HepG2 (cell line): ENCODE results near the gene FASTKD1. TPM values are rescaled to one million over a fixed set of nuclear protein-coding genes. Genes with fewer than 3 reads are reported as not detected.

Experiments
- CHCHD3 ChIP-seq: sonication (generic); formaldehyde crosslinking; IDR thresholded peaks from 2 replicates; pipeline ENCODE4 v1.8.0; 2022; ENCODE audit warnings: mild to moderate bottlenecking, missing genetic modification reagents, moderate library complexity
- DR1 ChIP-seq: sonication (generic); formaldehyde crosslinking; IDR thresholded peaks from 2 replicates; pipeline ENCODE4 v1.8.0; 2021; ENCODE audit warnings: mild to moderate bottlenecking, missing genetic modification reagents, inconsistent platforms
- FOXP1 ChIP-seq, 2 experiments: fragments of 450-650 bp in 1 of 2; IDR thresholded peaks; 2 replicates each; pipeline ENCODE4 v1.6.1; 2017 to 2018; ENCODE audit warnings: antibody characterized with exemption in 1 of 2
- HNRNPH1 ChIP-seq: fragments of 200-400 bp; formaldehyde crosslinking; optimal IDR thresholded peaks from 2 replicates; pipeline ENCODE3; 2017; ENCODE audit warnings: mild to moderate bottlenecking, low read depth, low read length
- KLF16 ChIP-seq, 2 experiments: sonication (generic) in 1 of 2; formaldehyde crosslinking in 1 of 2; IDR thresholded peaks; 2 replicates each; pipeline versions ENCODE4 v1.6.1 to v1.8.0; 2016 to 2023; ENCODE audit warnings: missing genetic modification reagents in 2 of 2, missing compliant biosample characterization in 1 of 2
- KLF9 ChIP-seq: IDR thresholded peaks from 2 replicates; pipeline ENCODE4 v1.6.1; 2016; ENCODE audit warnings: low read depth
- MBNL3 ChIP-seq: fragments of 250-450 bp; sonication (Bioruptor Pico); conservative IDR thresholded peaks from 2 replicates; pipeline ENCODE4 v1.8.0; 2022; ENCODE audit warnings: mild to moderate bottlenecking, inconsistent platforms
- NFYB ChIP-seq: sonication (generic); formaldehyde crosslinking; IDR thresholded peaks from 2 replicates; pipeline ENCODE4 v1.4.0; 2020; ENCODE audit warnings: missing genetic modification reagents
- SKI ChIP-seq: fragments of 450-650 bp; IDR thresholded peaks from one replicate; pipeline ENCODE4 v1.6.1; 2018; ENCODE audit warnings: mild to moderate bottlenecking; ENCODE audit not compliant: partially characterized antibody
- TBX3 ChIP-seq: fragments of 450-650 bp; IDR thresholded peaks from 2 replicates; pipeline ENCODE4 v1.6.1; 2017; ENCODE audit warnings: antibody characterized with exemption, mild to moderate bottlenecking, inconsistent platforms, borderline replicate concordance
- WIZ ChIP-seq: sonication (generic); formaldehyde crosslinking; IDR thresholded peaks from 2 replicates; pipeline ENCODE4 v1.5.1; 2020; ENCODE audit warnings: mild to moderate bottlenecking, missing genetic modification reagents
- ZFP82 ChIP-seq: sonication (generic); formaldehyde crosslinking; IDR thresholded peaks from 2 replicates; pipeline ENCODE4 v1.5.1; 2020; ENCODE audit warnings: mild to moderate bottlenecking, missing genetic modification reagents, borderline replicate concordance
- ZGPAT ChIP-seq: IDR thresholded peaks from 2 replicates; pipeline ENCODE4 v1.6.1; 2016; ENCODE audit warnings: mild to moderate bottlenecking
- ZNF142 ChIP-seq: sonication (generic); formaldehyde crosslinking; IDR thresholded peaks from 2 replicates; pipeline ENCODE4 v1.4.0; 2020; ENCODE audit warnings: missing genetic modification reagents
- ZNF354B ChIP-seq: sonication (generic); formaldehyde crosslinking; IDR thresholded peaks from 2 replicates; pipeline ENCODE4 v1.8.0; 2022; ENCODE audit warnings: mild to moderate bottlenecking, missing genetic modification reagents
- ZNF44 ChIP-seq: sonication (generic); formaldehyde crosslinking; IDR thresholded peaks from 2 replicates; pipeline ENCODE4 v1.5.1; 2020; ENCODE audit warnings: mild to moderate bottlenecking, missing genetic modification reagents
- ZNF484 ChIP-seq: sonication (generic); formaldehyde crosslinking; IDR thresholded peaks from 2 replicates; pipeline ENCODE4 v1.5.1; 2020; ENCODE audit warnings: mild to moderate bottlenecking, low read depth, missing genetic modification reagents, borderline replicate concordance
- ZNF629 ChIP-seq: sonication (generic); formaldehyde crosslinking; conservative IDR thresholded peaks from 2 replicates; pipeline ENCODE4 v1.5.0; 2020; ENCODE audit warnings: missing genetic modification reagents
- ZNF639 ChIP-seq: conservative IDR thresholded peaks from 2 replicates; pipeline ENCODE4 v1.6.1; 2018; ENCODE audit warnings: missing genetic modification reagents
- ZNF678 ChIP-seq: sonication (generic); formaldehyde crosslinking; IDR thresholded peaks from 2 replicates; pipeline ENCODE4 v1.4.0; 2020; ENCODE audit warnings: mild to moderate bottlenecking, missing genetic modification reagents
- ZNF782 ChIP-seq: sonication (generic); formaldehyde crosslinking; IDR thresholded peaks from 2 replicates; pipeline ENCODE4 v1.4.0; 2020; ENCODE audit warnings: missing genetic modification reagents, mild to moderate bottlenecking, borderline replicate concordance
- polyA plus RNA-seq, 8 experiments: library from polyadenylated mRNA; depleted of rRNA in 3 of 8; stranded (reverse) in 7 of 8; unstranded in 1 of 8; fragments of >200 nt; fragmentation: Illumina TruSeq in 4 of 8; extraction: Trizol in 4 of 8; gene quantifications; 2 replicates each; pipeline versions ENCODE4 v1.2.1 to v1.2.3, GENCODE V29; 2011 to 2016; ENCODE audit warnings: low read depth in 4 of 8, missing spikeins in 1 of 8, mixed read lengths in 1 of 8; ENCODE audit not compliant: insufficient read depth in 1 of 8
- total RNA-seq, 5 experiments: library from RNA; depleted of rRNA; stranded (reverse); fragments of >200 nt; fragmentation: Illumina TruSeq; extraction: Trizol; gene quantifications; 2 replicates each; pipeline ENCODE4 v1.2.3, GENCODE V29; 2016; ENCODE audit warnings: low read depth in 1 of 5

FASTKD1 gene
- total and polyA plus RNA-seq, 2 of the 13 experiments (the other 11 are each of a cell fraction or from before 2014, with no cell fraction given) = 35.0 to 38.0 TPM

- no peak for TF ChIP-seq FOXP1 (IDR thresholded peaks at IDR 0.05)
- peak; percentile 30; the same call in 1 of the 2 replicates for TF ChIP-seq FOXP1 (CRISPR knock-in tag; IDR thresholded peaks at IDR 0.05)
- TF ChIP-seq NFYB (CRISPR knock-in tag) = peak; percentile 27; the same call in 1 of the 2 replicates
- TF ChIP-seq DR1 (CRISPR knock-in tag) = peak; percentile 80
- TF ChIP-seq ZNF782 (CRISPR knock-in tag) = no peak
- TF ChIP-seq ZNF678 (CRISPR knock-in tag) = 0 out of 2 replicates have a peak, but pooled peaks have one; percentile 73
- TF ChIP-seq WIZ = no peak
- TF ChIP-seq ZGPAT (CRISPR knock-in tag) = peak; percentile 97
- peak; percentile 43 for TF ChIP-seq SKI
- no peak for TF ChIP-seq MBNL3 (CRISPR knock-in tag)
- TF ChIP-seq ZNF484 = no peak
- TF ChIP-seq ZNF44 = peak; percentile 75; the same call in 1 of the 2 replicates
- TF ChIP-seq CHCHD3 (CRISPR knock-in tag) = no peak
- TF ChIP-seq KLF16 (CRISPR knock-in tag; IDR thresholded peaks at IDR 0.05) = peak in 1 of 2 experiments; percentile 96; a peak in 2 of 4 replicates
- no peak for TF ChIP-seq ZFP82 (CRISPR knock-in tag)
- 0 out of 2 replicates have a peak, but pooled peaks have one; percentile 21 for TF ChIP-seq ZNF629 (CRISPR knock-in tag)
- peak; percentile 49; the same call in 1 of the 2 replicates for TF ChIP-seq KLF9
- 0 out of 2 replicates have a peak, but pooled peaks have one; percentile 15 for TF ChIP-seq ZNF354B (CRISPR knock-in tag)
- peak; percentile 66 for TF ChIP-seq HNRNPH1
- peak; percentile 81 for TF ChIP-seq ZNF142 (CRISPR knock-in tag)
- TF ChIP-seq TBX3 = peak; percentile 41; the same call in 1 of the 2 replicates
- TF ChIP-seq ZNF639 = peak; percentile 50; the same call in 1 of the 2 replicates
These were observed 10.6 kb upstream of the FASTKD1 start, which contains the start of gene PPIG (continued) for GRCh38 chr2:169584005-169584877.
